ENCODE results near the gene HAGHL. TPM values are rescaled to one million over a fixed set of nuclear protein-coding genes. Genes with fewer than 3 reads are reported as not detected.

The HAGHL gene
- total and polyA plus RNA-seq, 2 donors (not counting 3 experiments of a cell fraction or from before 2014, with no cell fraction given): 6.3 to 6.8 TPM

DNA sequence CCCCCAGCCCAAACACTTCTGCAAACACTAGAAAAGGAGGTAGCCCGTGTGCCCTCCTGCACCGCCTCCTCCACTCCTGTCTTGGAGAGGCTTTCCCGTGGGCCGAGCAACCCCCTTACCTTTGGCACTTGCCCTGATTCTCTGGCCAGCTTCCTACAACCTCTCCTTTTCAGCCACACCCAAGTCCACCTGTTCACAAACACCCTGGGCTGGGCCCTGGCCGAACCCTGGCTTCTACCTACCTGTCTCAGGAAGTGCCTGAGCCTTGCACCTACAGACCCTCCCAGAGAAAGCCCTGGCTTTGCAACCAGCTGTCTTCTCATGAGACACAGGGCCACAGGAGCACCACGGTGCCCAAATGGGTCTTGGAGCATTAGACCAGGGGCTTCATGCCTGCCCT is 8.0 kb upstream of the HAGHL start:
- Histone ChIP-seq H3K4me2 (ENCODE audit: insufficient read depth, low read length) (no peak overlapping the region), H3K4me1 (ENCODE audit: control insufficient read depth, extremely low read depth, insufficient read depth, low read length) (peaks cover 24% of the 10 kb centered on the region), H3K27me3 (ENCODE audit: control insufficient read depth in 2 of 2, insufficient read depth in 2 of 2, low read length in 2 of 2) (no peaks in the 10 kb centered on the region), H3K4me3 (replicated peaks in 1 of 3; ENCODE audit: insufficient read depth in 1 of 3, low read depth in 1 of 3, low read length in 3 of 3) (no peak overlapping the region), H4K20me1 (replicated peaks; ENCODE audit: control insufficient read depth, extremely low read depth, insufficient read depth, low read length) (no peaks in the 10 kb centered on the region), H3K9me1 (replicated peaks; ENCODE audit: control insufficient read depth, extremely low read depth, insufficient read depth, low read length) (no peaks in the 10 kb centered on the region), H3K36me3 (ENCODE audit: control insufficient read depth in 2 of 2, extremely low read depth in 1 of 2, insufficient read depth in 2 of 2, low read length in 2 of 2) (no peaks in the 10 kb centered on the region), H2AFZ (ENCODE audit: low read depth, low read length) (no peak overlapping the region), H3K79me2 (ENCODE audit: control insufficient read depth, insufficient read depth, low read length) (no peaks in the 10 kb centered on the region), H3K9ac (replicated peaks; ENCODE audit: extremely low read depth, insufficient read depth, low read length) (no peak overlapping the region), H3K9me3 (replicated peaks; ENCODE audit: control insufficient read depth, insufficient read depth, low read length) (no peaks in the 10 kb centered on the region), H3K27ac (ENCODE audit: insufficient read depth, low read depth, low read length) (no peak overlapping the region)
- ChIA-PET POLR2A (no interaction called here), CTCF (interaction anchor here (1.6 kb wide), 1 partner anchor 21 kb away, joined by 4 read pairs; the partner anchor contains the start of gene CIAO3)
- no peak for DNase-seq (ENCODE audit: low read depth, low spot score)
- dilution Hi-C loops (cut with MboI; ENCODE audit: extremely low pct_ligation_motif_present, low sequenced_read_pairs) (no loop called here), intact Hi-C loops (cut with micrococcal nuclease) (no loop called here)
- BruUV-seq (replicated peaks): no TSS peak
- no peak for FAIRE-seq
- TF ChIP-seq EZH2 (IDR thresholded peaks at IDR 0.05; ENCODE audit: borderline replicate concordance, low read depth, low read length, severe bottlenecking) (no peak), POLR2AphosphoS5 (IDR thresholded peaks at IDR 0.05; ENCODE audit: insufficient read depth, low read depth, low read length) (no peak), POLR2A (IDR thresholded peaks at IDR 0.05; ENCODE audit: low read depth, low read length) (no peak), MYC (IDR thresholded peaks at IDR 0.05; ENCODE audit: low read depth, low read length) (no peak), FOS (IDR thresholded peaks at IDR 0.05; ENCODE audit: borderline replicate concordance, insufficient read depth, low read length) (no peak), JUN (IDR thresholded peaks at IDR 0.05; ENCODE audit: borderline replicate concordance, insufficient read depth, insufficient read length, low read depth) (no peak)

DNA sequence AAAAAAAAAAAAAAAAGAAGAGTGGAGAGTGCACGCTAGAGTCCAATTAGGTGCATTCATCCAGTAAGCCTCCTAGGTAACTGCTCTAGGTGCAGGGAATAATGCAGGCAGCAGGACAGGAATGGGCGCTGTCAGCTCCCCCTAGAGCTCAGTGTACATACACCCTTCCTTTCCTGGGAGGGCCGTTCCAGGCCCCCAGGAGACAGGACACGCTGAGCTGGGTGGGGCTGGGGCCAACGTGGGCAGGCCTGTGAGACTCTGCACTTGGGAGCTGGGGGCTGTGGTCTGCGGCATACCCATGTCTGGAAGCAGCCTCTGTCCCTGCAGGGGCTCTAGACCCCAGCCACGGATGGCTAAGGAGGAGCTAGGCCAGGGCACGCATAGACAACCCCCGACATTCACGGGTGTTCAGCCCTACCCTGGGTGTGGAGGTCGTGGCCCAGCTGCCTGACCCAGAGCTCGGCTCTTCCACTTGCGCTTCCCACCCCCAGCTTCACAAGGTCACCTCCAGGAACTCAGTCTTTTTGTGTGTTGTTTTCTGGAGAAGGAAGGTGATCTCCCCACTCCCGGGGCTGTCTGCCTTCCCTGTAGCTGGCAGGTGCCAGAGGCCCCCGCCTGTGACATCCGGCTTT is 7.0 kb upstream of the HAGHL start:
- intact Hi-C loops (cut with micrococcal nuclease) (no loop called here), dilution Hi-C loops (cut with MboI; ENCODE audit: extremely low pct_ligation_motif_present, low sequenced_read_pairs) (no loop called here)
- H3K9me1 ChIP-seq (replicated peaks; ENCODE audit: control insufficient read depth, extremely low read depth, insufficient read depth, low read length): no peaks in the 10 kb centered on the region
- H3K27ac ChIP-seq (ENCODE audit: insufficient read depth, low read depth, low read length): no peak overlapping the region
- H4K20me1 ChIP-seq (replicated peaks; ENCODE audit: control insufficient read depth, extremely low read depth, insufficient read depth, low read length): no peaks in the 10 kb centered on the region
- peak overlapping the region; percentile 35 for H3K9ac ChIP-seq (replicated peaks; ENCODE audit: extremely low read depth, insufficient read depth, low read length)
- H3K4me1 ChIP-seq (ENCODE audit: control insufficient read depth, extremely low read depth, insufficient read depth, low read length): peaks cover 19% of the 10 kb centered on the region
- H3K4me3 ChIP-seq (replicated peaks in 1 of 3; ENCODE audit: insufficient read depth in 1 of 3, low read depth in 1 of 3, low read length in 3 of 3): peak overlapping the region; percentile 49 to 56 (median 55)
- peak overlapping the region; percentile 82 for H2AFZ ChIP-seq (ENCODE audit: low read depth, low read length)
- DNase-seq (ENCODE audit: low read depth, low spot score) (no peak), FAIRE-seq (no peak)
- ChIA-PET POLR2A (no interaction called here), CTCF (interaction anchor here (0.7 to 2.6 kb wide), 10 partner anchors 8 to 337 kb away, joined by 3 to 17 read pairs (median 4); partner anchors contain the start of genes CHTF18, CIAO3, RPUSD1 and WDR24)
- H3K27me3 ChIP-seq (ENCODE audit: control insufficient read depth in 2 of 2, insufficient read depth in 2 of 2, low read length in 2 of 2): no peaks in the 10 kb centered on the region
- H3K79me2 ChIP-seq (ENCODE audit: control insufficient read depth, insufficient read depth, low read length): no peaks in the 10 kb centered on the region
- H3K4me2 ChIP-seq (ENCODE audit: insufficient read depth, low read length): peak overlapping the region; percentile 58
- no peaks in the 10 kb centered on the region for H3K9me3 ChIP-seq (replicated peaks; ENCODE audit: control insufficient read depth, insufficient read depth, low read length)
- peak; percentile 16 for TF ChIP-seq POLR2AphosphoS5 (IDR thresholded peaks at IDR 0.05; ENCODE audit: insufficient read depth, low read depth, low read length)
- TF ChIP-seq, protein P1, sequence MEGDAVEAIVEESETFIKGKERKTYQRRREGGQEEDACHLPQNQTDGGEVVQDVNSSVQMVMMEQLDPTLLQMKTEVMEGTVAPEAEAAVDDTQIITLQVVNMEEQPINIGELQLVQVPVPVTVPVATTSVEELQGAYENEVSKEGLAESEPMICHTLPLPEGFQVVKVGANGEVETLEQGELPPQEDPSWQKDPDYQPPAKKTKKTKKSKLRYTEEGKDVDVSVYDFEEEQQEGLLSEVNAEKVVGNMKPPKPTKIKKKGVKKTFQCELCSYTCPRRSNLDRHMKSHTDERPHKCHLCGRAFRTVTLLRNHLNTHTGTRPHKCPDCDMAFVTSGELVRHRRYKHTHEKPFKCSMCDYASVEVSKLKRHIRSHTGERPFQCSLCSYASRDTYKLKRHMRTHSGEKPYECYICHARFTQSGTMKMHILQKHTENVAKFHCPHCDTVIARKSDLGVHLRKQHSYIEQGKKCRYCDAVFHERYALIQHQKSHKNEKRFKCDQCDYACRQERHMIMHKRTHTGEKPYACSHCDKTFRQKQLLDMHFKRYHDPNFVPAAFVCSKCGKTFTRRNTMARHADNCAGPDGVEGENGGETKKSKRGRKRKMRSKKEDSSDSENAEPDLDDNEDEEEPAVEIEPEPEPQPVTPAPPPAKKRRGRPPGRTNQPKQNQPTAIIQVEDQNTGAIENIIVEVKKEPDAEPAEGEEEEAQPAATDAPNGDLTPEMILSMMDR (IDR thresholded peaks at IDR 0.05; ENCODE audit: extremely low read depth in 1 of 2, insufficient read depth in 1 of 2, low read depth in 1 of 2, low read length in 2 of 2): peak in 1 of 2 donors; percentile 12
- no peak for TF ChIP-seq FOS (IDR thresholded peaks at IDR 0.05; ENCODE audit: borderline replicate concordance, insufficient read depth, low read length)
- TF ChIP-seq POLR2A (IDR thresholded peaks at IDR 0.05; ENCODE audit: low read depth, low read length): no peak
- H3K36me3 ChIP-seq (ENCODE audit: control insufficient read depth in 2 of 2, extremely low read depth in 1 of 2, insufficient read depth in 2 of 2, low read length in 2 of 2): no peaks in the 10 kb centered on the region
- no TSS peak for BruUV-seq (replicated peaks)
